NCI-H2107 treated with DMSO at 0.1 percent for 48 hours (cell line): ENCODE results near the gene FAM24A.

Experiments
- DNase-seq: peaks from one replicate; lab custom pipeline; 2025; ENCODE audit not compliant: unreplicated experiment; lab: John Stamatoyannopoulos, UW

FAM24A gene

DNA sequence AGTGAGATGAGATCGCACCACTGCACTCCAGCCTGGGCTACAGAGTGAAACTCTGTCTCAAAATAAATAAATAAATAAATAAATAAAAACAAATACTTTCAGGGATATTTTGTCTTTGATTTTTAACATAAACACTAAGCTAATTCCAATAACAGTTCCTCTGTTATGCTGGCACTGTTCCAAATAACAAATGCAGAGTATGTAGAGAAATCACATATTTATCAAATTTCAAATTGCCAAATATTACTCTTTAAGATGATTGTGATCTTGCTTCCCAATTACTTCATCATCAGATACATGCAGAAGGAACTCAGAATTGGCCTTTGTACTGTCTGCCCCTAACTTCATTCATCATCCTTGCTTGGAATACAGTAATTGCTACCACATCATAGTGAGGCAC, 19.7 kb downstream of the FAM24A start:
- DNase-seq: no peak

DNA sequence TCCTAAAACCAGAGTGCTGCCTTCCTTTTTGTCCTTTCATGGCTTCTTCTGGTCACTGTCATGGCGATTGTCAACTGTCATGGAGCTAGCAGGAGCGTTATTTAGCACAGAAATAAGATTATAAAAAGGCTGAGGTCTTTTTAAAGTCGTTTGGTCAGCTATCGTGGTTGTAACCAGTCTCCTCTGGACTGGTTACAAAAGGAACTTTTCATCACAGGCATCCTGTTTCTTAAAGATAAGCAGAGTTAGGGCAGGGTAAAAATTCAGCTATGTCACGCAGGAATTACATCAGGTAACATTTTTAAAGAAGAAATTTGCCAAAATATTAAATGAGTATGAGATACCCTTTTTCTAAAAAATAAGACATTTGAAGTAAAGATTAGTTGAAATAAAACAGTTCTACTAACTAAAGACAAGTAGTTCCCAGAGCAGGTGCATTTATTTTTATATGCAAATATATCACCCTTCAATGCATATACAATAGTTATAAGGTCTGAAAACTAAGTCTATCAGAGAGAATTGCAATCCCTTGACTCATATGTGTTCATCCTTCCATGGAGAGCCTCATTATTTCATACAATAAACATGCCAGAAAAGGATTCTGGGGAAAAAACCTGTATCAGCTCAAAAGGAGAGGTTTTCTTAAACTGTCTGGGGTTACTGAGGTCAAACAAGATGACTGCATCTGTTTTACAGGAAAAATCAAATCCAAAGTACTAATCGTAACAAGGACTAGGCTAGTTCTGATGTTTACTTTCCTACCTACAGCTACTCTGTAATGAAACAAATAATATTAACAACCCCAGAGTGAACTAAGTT, 20.9 kb downstream of the FAM24A start:
- no peak for DNase-seq

DNA sequence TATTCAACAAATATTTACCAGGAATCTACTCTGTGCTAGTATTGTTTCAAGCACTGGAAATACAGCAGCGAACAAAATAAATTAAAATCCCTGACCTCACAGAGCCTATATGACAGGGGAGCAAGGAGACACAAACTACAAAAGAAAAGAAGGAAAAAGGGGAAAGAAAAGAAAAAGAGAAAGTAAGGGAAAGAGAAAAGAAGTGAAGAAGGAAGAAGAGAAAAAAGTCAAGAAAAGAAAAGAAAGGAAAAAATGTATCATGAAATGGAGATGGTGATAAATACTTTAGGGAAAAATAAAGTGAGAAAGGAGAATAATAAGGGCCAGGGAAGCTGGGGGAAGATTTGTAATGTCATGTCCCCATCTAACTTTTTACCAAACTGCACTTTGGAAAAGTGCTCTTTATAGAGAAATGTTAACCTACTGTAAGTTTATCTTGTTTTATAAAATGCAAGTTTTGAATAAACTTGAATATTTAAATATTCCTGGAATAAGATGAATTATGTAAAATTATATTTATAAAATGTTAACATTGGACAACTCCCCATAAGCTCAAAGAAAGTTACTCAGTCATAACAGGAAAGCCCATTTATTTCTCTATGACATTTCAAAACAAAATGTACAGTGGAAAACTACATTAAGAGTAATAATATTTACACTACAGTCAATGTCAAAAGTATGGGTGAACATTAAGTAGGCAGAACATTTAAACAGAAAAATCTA, 28.9 kb downstream of the FAM24A start:
- no peak for DNase-seq

DNA sequence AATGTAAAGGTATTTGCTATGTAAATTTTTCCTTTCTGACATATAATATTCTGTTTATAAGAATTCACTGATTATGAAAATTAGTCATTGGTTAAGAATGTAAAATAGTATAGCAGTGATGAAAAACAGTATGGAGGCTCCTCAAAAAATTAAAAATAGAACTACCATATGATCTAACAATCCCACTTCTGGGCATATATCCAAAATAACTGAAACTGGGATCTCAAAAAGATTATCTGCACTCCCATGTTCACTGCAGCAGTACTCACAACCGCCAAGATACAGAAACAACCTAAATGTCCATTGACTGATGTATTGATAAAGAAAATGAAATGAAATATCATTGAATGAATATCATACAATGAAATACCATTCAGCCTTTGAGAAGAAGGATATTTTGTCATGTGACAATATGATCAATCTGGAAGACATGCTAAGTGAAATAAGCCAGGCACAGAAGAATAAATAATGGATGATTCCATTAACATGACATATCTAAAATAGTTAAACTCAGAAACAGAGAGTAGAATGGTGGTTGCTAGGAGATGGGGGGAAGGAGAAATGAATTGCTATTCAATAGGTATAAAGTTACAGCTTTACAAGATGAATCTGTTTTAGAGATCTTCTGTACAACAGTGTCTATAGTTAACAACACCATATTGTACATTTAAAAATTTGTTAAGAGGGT, 29.6 kb downstream of the FAM24A start:
- no peak for DNase-seq

DNA sequence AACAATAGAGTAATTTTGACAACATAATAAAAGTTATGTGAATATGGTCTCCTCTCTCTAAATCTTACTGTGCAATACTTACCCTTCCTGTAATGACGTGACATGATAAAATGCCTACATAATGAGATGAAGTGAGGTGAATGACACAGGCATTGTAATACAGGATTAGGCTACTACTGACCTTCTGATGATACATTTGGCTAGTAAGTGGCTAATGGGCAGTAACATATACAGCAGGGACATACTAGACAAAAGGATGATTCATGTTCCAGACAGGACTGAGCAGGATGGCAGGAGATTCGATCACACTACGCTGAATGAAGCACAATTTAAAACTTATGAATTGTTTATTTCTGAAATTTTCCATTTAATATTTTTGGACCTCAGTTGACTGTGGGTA, 38.9 kb downstream of the FAM24A start:
- no peak for DNase-seq

DNA sequence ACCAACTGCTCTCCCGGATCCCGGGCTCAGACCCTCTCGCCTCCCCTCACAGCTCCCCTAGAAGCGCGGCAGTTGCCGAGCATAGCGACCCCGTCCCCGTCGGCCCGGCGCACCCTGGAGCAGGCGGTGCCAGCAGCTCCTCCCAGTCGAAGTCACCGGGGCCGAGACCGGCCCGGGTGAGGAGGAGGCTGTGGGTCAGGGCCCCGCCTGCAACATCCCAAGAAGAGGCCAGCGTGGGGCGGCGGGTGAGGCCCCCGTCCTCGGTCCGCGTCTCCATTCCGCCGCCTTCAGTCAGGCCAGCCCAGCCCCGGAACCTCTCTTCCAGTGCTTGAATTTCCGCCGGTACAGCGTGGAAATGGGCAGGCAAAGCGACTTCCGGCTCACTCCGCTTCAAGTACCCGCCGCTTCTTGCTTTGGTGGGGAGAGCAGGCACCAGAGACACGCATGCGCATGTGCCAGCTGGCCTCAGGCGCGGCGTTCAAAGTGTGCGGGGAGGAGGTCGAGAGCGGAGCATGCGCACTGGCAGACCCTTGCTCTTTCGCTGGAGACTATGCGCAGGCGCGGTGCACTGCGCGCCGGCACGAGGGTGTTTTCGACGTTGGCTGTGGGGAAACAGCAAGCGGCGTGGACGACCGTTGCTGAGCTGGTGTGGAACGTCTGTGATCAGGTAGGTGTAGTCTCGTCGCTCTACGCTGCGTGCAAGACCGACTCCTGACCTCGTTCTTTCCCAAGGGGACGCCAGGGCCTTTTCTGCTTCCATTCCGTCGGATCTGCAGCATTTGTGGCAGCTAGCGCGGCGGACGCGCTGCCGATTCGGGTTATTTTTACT, 43.7 kb downstream of the FAM24A start, which contains the start of gene C10orf88:
TSS of gene C10orf88 (minus strand) at position 326 of the 829 bp plus-strand sequence. CDS start at position 277, 49 bp downstream.
- peak; percentile 88 for DNase-seq

DNA sequence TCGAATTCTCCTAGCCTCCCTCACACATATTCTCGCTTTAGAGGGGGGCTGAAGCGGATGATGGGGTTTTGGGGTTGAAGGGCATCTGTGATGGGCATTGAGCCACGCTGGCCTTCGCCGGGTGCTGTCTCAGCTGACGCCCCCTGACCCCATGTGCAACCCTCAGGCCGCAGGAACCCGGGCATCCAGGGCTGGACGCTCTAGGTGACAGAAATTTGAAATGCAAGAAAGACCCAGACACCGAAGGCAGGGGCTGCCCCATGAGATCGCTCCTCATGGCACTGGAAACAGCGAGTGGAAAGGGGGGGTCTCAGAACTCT, 44.3 kb downstream of the FAM24A start:
- no peak for DNase-seq

DNA sequence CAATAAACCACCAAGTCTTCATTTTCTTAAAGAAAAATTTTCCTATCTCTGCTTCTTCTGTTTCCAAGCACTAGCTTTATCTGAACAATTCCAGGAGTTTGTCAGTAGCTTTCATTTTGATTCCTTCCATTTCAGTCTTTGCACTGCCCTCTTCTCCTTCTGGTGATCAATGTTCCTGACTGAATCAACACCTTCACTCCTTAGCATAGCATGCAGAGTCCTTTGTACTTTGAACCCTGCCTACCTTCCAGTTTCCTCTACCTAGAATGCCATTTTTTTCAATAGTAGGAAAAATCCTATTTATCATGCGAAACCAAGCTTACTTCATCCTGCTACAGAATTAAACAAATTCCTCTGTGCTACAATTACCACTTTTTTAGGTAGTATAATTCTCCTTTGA, 45.5 kb downstream of the FAM24A start:
- DNase-seq: no peak

DNA sequence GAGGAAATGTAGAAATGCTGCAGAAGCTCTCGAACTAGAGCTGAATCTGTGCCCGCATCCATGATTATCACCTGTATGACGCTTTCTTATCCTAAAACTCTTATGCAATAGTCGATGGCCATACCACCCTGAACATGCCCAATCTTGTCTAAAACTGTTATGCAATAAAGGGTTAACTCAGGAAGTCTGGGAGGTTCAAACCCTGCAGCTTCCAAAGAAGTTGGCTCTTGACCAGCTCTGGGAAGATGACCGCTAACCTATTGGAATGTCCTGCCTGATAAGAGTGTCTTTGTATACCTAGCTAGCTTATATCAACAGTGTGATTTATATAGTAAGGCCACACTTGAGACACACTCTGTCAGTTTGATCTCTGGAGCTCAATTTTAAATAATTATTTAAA, 47.1 kb downstream of the FAM24A start:
- no peak for DNase-seq

DNA sequence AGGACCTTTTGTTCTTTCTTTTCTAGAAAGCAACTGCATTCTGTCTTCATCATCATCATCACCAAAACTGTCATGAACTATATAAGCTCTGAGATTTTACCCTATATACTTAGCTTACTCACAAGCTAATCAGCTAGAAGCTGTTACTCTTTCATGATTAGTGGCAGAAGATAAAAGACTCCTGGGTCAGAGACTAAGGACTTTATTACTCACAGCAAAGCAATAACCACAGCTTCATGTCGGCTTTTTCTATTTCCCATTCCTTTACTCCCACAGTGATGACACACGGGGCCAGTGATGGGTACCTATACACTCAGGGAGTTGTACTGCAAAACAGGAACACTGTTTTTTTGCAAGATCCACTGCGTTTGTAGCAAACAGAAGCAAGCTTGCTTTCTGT, 52.0 kb downstream of the FAM24A start:
- no peak for DNase-seq
